Breast epithelium (tissue), 3 donors: ENCODE measurements around the gene IFI16.

ENCODE experiments used
- POLR2A ChIP-seq: fragments of 450-650 bp; IDR thresholded peaks from one replicate; pipeline ENCODE4 v1.6.1; 2016; ENCODE audit warnings: antibody characterized with exemption, mild to moderate bottlenecking, moderate library complexity
- TF ChIP-seq, protein P1 (sequence below), 3 donors: fragments of 450-650 bp; IDR thresholded peaks; one replicate each; pipeline ENCODE4 v1.5.1; 2016 to 2017; ENCODE audit warnings: antibody characterized with exemption in 3 of 3, mild to moderate bottlenecking in 3 of 3, moderate library complexity in 3 of 3

- TF ChIP-seq, protein P1, sequence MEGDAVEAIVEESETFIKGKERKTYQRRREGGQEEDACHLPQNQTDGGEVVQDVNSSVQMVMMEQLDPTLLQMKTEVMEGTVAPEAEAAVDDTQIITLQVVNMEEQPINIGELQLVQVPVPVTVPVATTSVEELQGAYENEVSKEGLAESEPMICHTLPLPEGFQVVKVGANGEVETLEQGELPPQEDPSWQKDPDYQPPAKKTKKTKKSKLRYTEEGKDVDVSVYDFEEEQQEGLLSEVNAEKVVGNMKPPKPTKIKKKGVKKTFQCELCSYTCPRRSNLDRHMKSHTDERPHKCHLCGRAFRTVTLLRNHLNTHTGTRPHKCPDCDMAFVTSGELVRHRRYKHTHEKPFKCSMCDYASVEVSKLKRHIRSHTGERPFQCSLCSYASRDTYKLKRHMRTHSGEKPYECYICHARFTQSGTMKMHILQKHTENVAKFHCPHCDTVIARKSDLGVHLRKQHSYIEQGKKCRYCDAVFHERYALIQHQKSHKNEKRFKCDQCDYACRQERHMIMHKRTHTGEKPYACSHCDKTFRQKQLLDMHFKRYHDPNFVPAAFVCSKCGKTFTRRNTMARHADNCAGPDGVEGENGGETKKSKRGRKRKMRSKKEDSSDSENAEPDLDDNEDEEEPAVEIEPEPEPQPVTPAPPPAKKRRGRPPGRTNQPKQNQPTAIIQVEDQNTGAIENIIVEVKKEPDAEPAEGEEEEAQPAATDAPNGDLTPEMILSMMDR (IDR thresholded peaks at IDR 0.05) = no peak
- TF ChIP-seq POLR2A = no peak
These were observed 5.1 kb downstream of the IFI16 start for GRCh38 chr1:159014851-159015250.
